ENCODE results near the gene SPAG9. TPM values are rescaled to one million over a fixed set of nuclear protein-coding genes. Genes with fewer than 3 reads are reported as not detected.

SPAG9 gene
- total RNA-seq, 6 donors from 2014 or later, result 87.5 to 233 (median 152) TPM

DNA sequence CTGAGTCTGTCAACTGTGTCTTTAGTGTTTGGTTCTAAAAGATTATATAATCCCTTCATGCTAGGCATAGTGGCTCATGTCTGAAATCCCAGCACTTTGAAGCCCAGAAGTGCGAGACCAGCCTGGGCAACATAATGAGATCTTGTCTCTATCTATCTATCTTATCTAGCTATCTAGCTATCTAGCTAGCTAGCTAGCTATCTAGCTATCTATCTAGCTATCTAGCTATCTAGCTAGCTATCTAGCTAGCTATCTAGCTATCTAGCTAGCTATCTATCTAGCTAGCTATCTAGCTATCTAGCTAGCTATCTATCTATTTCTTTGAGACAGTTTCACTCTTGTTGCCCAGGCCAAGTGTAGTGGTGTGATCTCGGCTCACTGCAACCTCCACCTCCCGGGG, 43.8 kb downstream of the SPAG9 start:
- no peaks in the 10 kb centered on the region for H3K9me3 ChIP-seq
- ATAC-seq (ENCODE audit: low FRiP score in 2 of 2) (no peak), DNase-seq (no peak)
- H3K27ac ChIP-seq, result no peak overlapping the region
- no peak for TF ChIP-seq POLR2A (IDR thresholded peaks at IDR 0.05)
- TF ChIP-seq, protein P1, sequence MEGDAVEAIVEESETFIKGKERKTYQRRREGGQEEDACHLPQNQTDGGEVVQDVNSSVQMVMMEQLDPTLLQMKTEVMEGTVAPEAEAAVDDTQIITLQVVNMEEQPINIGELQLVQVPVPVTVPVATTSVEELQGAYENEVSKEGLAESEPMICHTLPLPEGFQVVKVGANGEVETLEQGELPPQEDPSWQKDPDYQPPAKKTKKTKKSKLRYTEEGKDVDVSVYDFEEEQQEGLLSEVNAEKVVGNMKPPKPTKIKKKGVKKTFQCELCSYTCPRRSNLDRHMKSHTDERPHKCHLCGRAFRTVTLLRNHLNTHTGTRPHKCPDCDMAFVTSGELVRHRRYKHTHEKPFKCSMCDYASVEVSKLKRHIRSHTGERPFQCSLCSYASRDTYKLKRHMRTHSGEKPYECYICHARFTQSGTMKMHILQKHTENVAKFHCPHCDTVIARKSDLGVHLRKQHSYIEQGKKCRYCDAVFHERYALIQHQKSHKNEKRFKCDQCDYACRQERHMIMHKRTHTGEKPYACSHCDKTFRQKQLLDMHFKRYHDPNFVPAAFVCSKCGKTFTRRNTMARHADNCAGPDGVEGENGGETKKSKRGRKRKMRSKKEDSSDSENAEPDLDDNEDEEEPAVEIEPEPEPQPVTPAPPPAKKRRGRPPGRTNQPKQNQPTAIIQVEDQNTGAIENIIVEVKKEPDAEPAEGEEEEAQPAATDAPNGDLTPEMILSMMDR (IDR thresholded peaks at IDR 0.05), result no peak
- no peak for TF ChIP-seq POLR2AphosphoS5 (IDR thresholded peaks at IDR 0.05)
- TF ChIP-seq EP300 (IDR thresholded peaks at IDR 0.05), result no peak
- H3K27me3 ChIP-seq, result no peaks in the 10 kb centered on the region
- no peak overlapping the region for H3K4me3 ChIP-seq
- 98 to 100% methylated on average over 3 of the region's 3 CpGs for WGBS, 2 donors
- H3K4me1 ChIP-seq, result peaks cover under 1 to 10% (median 5%) of the 10 kb centered on the region in 4 donors
- H3K36me3 ChIP-seq, result peaks cover 0 to 32% (median 11%) of the 10 kb centered on the region in 4 donors

GRCh38 chr17:51071556-51071955, 49.1 kb downstream of the SPAG9 start:
- H3K4me1 ChIP-seq, result peaks cover 0 to 18% (median 5%) of the 10 kb centered on the region in 4 donors
- DNase-seq (no peak), ATAC-seq (ENCODE audit: low FRiP score in 2 of 2) (no peak)
- no peak overlapping the region for H3K27ac ChIP-seq
- H3K4me3 ChIP-seq, result no peak overlapping the region
- no peaks in the 10 kb centered on the region for H3K27me3 ChIP-seq
- TF ChIP-seq EP300 (IDR thresholded peaks at IDR 0.05) (no peak), POLR2A (IDR thresholded peaks at IDR 0.05) (no peak), POLR2AphosphoS5 (IDR thresholded peaks at IDR 0.05) (no peak)
- TF ChIP-seq, protein P1 (IDR thresholded peaks at IDR 0.05), result no peak
- H3K9me3 ChIP-seq, result no peaks in the 10 kb centered on the region
- peaks cover 0 to 7% (median 2%) of the 10 kb centered on the region in 4 donors for H3K36me3 ChIP-seq

DNA sequence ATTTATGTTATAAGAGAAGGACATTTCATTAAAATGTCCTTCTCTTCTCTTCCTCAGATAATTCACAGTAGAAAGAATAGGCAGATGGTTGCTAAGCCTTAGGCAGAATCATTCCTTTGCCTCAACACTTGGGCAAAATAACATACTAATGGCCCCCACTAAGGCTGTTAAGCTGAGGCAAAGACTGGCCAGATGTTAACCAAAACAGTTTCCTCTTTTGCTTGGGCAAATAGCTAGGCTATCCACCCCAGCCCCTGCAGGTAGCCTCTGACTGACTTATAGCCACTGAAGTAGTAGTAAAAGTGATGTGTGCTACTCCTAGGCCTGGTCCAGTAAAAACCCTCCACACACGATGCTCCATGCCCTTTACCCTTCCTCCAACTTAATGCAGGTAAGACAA, 55.2 kb downstream of the SPAG9 start:
- no peaks in the 10 kb centered on the region for H3K27me3 ChIP-seq
- ATAC-seq (ENCODE audit: low FRiP score in 2 of 2) (no peak), DNase-seq (no peak)
- no peaks in the 10 kb centered on the region for H3K9me3 ChIP-seq
- TF ChIP-seq, protein P1 (IDR thresholded peaks at IDR 0.05), result no peak
- no peak for TF ChIP-seq EP300 (IDR thresholded peaks at IDR 0.05)
- no peak for TF ChIP-seq POLR2A (IDR thresholded peaks at IDR 0.05)
- no peak for TF ChIP-seq POLR2AphosphoS5 (IDR thresholded peaks at IDR 0.05)
- no peaks in the 10 kb centered on the region for H3K36me3 ChIP-seq
- no peak overlapping the region for H3K4me3 ChIP-seq
- H3K4me1 ChIP-seq, result peaks cover 0 to 11% (median 3%) of the 10 kb centered on the region in 4 donors
- 89 to 100% methylated on average over 1 of the region's 1 CpG for WGBS, 2 donors
- H3K27ac ChIP-seq, result no peak overlapping the region

DNA sequence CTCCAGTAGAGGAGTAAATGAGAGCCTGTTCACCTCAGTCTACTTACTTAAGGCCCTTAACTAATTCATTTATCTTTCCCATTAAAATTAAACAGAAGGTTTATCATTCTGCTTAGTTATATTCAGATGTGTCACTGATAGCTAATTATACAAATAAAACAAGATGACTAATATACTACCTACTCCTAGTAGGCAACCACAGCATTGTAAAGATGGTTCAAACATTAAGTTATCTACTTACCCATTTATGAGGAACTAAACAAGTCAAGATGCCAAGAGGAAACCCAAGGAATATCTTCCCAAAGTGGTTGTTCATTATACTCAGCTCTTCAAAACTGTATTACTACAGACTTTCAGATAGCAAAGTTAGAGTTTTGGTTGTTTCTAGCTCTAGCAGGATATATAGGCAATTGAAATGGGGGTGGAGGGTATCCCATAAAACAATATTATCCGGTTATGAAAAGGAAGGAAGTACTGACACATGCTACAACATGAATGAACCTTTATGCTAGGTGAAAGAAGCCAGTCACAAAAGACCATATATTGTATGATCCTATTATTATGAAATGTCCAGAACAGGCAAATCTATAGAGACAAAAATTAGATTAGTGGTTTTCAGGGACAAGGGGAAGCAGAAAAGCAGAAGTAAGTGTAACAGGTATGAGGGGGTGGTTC, 56.5 kb downstream of the SPAG9 start:
- ATAC-seq (ENCODE audit: low FRiP score in 2 of 2), result no peak
- Histone ChIP-seq H3K36me3 (no peaks in the 10 kb centered on the region), H3K4me1 (peaks cover 0 to 7% (median 3%) of the 10 kb centered on the region in 4 donors), H3K27me3 (no peaks in the 10 kb centered on the region), H3K9me3 (no peaks in the 10 kb centered on the region), H3K27ac (no peak overlapping the region), H3K4me3 (no peak overlapping the region)
- TF ChIP-seq POLR2AphosphoS5 (IDR thresholded peaks at IDR 0.05), result no peak
- TF ChIP-seq, protein P1 (IDR thresholded peaks at IDR 0.05), result no peak
- TF ChIP-seq POLR2A (IDR thresholded peaks at IDR 0.05), result no peak
- TF ChIP-seq EP300 (IDR thresholded peaks at IDR 0.05), result no peak
- DNase-seq, result no peak
- 53 to 62% methylated on average over 1 of the region's 1 CpG for WGBS, 2 donors

DNA sequence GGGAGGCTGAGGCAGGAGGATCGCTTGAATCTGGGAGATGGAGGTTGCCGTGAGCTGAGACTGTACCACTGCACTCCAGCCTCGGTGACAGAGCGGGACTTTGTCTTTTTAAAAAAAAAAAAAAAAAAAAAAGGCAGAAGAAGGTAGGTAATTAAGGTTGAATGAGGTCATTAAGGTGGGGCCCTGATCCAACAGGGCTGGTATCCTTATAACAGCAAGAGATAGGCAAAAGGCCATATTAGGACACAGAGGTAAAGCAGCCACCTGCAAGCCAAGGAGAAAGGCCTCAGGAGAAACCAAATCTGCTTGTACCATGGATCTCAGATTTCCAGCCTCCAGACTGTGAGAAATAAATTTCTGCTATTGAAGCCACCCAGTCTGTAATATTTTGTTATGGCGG, 60.3 kb downstream of the SPAG9 start:
- Histone ChIP-seq H3K9me3 (no peaks in the 10 kb centered on the region), H3K36me3 (no peaks in the 10 kb centered on the region), H3K4me1 (peaks cover 13 to 21% (median 17%) of the 10 kb centered on the region in 4 donors), H3K4me3 (no peak overlapping the region), H3K27me3 (no peaks in the 10 kb centered on the region), H3K27ac (no peak overlapping the region)
- no peak for TF ChIP-seq POLR2AphosphoS5 (IDR thresholded peaks at IDR 0.05)
- TF ChIP-seq, protein P1 (IDR thresholded peaks at IDR 0.05), result no peak
- no peak for TF ChIP-seq POLR2A (IDR thresholded peaks at IDR 0.05)
- no peak for TF ChIP-seq EP300 (IDR thresholded peaks at IDR 0.05)
- DNase-seq (no peak), ATAC-seq (ENCODE audit: low FRiP score in 2 of 2) (no peak)
- WGBS, 2 donors, result 83 to 90% methylated on average over 5 of the region's 5 CpGs

Data from upper lobe of left lung (tissue), 6 donors.